T1000 (cell line): ENCODE measurements around the gene BMPR2.
"Not testable (repeated sequence)": the region's sequence is repeated elsewhere in the genome, so short reads cannot be mapped to it uniquely, and the experiment has no call there.

Experiments
- DNase-seq: peaks from one replicate; lab custom pipeline; 2025; ENCODE audit warnings: mixed read lengths; lab: John Stamatoyannopoulos, UW

Gene BMPR2

GRCh38 chr2:202382684-202383083 lies 6.6 kb downstream of the BMPR2 start:
- no peak for DNase-seq

GRCh38 chr2:202386495-202386894 lies 10.4 kb downstream of the BMPR2 start:
- DNase-seq = not testable (repeated sequence)

- DNase-seq = no peak
These were observed 11.6 kb downstream of the BMPR2 start for GRCh38 chr2:202387608-202388342.

- no peak for DNase-seq
These were observed 24.8 kb downstream of the BMPR2 start for GRCh38 chr2:202400941-202401340.

- no peak for DNase-seq
These were observed 29.7 kb downstream of the BMPR2 start for GRCh38 chr2:202405798-202406197.

GRCh38 chr2:202406445-202406978 lies 30.4 kb downstream of the BMPR2 start:
- DNase-seq = no peak

- DNase-seq = no peak
These were observed 32.5 kb downstream of the BMPR2 start for GRCh38 chr2:202408546-202409140.

GRCh38 chr2:202410092-202410491 lies 34.0 kb downstream of the BMPR2 start:
- DNase-seq = no peak

GRCh38 chr2:202411097-202411496 lies 35.0 kb downstream of the BMPR2 start:
- no peak for DNase-seq

GRCh38 chr2:202418027-202418426 lies 41.9 kb downstream of the BMPR2 start:
- DNase-seq = no peak

GRCh38 chr2:202418511-202418910 lies 42.4 kb downstream of the BMPR2 start:
- no peak for DNase-seq

GRCh38 chr2:202423139-202423538 lies 47.0 kb downstream of the BMPR2 start:
- DNase-seq = no peak

GRCh38 chr2:202425036-202425435 lies 48.9 kb downstream of the BMPR2 start:
- no peak for DNase-seq

- no peak for DNase-seq
These were observed 50.6 kb downstream of the BMPR2 start for GRCh38 chr2:202426751-202427150.

GRCh38 chr2:202429164-202429980 lies 53.2 kb downstream of the BMPR2 start:
- no peak for DNase-seq

- no peak for DNase-seq
These were observed 56.6 kb downstream of the BMPR2 start for GRCh38 chr2:202432776-202433175.

- DNase-seq = no peak
These were observed 58.3 kb downstream of the BMPR2 start for GRCh38 chr2:202434472-202434871.

GRCh38 chr2:202436626-202437025 lies 60.5 kb downstream of the BMPR2 start:
- DNase-seq = no peak

- not testable (repeated sequence) for DNase-seq
These were observed 64.0 kb downstream of the BMPR2 start for GRCh38 chr2:202440117-202440516.

GRCh38 chr2:202442882-202443281 lies 66.8 kb downstream of the BMPR2 start:
- no peak for DNase-seq

- no peak for DNase-seq
These were observed 67.9 kb downstream of the BMPR2 start for GRCh38 chr2:202444000-202444399.

GRCh38 chr2:202449344-202449743 lies 73.2 kb downstream of the BMPR2 start:
- DNase-seq = no peak

GRCh38 chr2:202450785-202451184 lies 74.7 kb downstream of the BMPR2 start:
- no peak for DNase-seq
